HG02798 (cell line): ENCODE results near the gene CPLANE1.
"Not testable (repeated sequence)": the region's sequence is repeated elsewhere in the genome, so short reads cannot be mapped to it uniquely, and the experiment has no call there.

ENCODE experiments used
- ATAC-seq: cut with Tn5 transposase; IDR thresholded peaks from one replicate; pipeline ENCODE4 v1.9.1; 2021; ENCODE audit warnings: mild to moderate bottlenecking; ENCODE audit not compliant: unreplicated experiment, poor library complexity

The CPLANE1 gene

DNA sequence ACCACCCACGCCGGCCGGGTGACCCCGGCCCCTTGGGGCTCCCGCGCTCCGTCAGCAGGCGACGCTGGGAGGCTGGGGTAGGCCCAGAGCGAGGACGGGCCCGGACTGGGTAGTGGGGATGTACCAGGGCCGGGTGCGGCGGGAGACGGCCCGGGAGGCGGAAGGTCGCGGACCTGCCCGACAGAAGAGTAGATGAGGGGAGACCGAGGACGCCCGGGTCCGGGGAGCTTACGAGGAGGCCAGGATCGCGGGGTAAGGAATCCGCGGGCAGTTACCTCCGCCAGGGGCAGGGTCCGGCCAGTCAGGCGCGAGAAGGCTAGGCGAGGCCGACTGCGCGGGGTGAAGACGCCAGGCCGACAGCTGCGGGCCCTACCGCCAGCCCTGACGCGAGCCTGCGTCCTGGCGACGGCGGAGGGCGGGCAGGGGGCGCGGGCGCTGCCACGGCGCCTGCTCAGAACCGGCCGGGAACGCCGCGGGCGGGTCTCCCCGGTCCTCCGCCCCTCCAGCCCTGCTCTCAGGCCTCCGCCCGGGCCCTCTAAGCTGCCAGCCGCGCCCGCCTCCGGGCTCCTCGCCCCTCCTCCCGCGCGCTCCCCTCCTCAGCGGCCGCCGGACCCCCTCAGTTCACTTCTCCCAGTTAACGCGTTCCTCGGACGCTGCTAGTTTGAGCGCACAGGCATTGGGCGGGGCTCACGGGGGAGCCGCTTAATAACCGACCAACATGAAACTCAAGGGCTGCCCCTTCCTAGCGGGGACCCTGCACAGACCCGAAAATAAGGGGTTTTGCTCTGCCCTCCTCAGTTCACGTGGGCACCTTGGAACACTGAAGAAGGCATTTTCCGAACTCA lies at the start of gene CPLANE1:
TSS of gene CPLANE1 (minus strand) at position 407 of the 845 bp plus-strand sequence. CDS start 1,678 bp downstream, outside the sequence.
- peak; percentile 89 for ATAC-seq

DNA sequence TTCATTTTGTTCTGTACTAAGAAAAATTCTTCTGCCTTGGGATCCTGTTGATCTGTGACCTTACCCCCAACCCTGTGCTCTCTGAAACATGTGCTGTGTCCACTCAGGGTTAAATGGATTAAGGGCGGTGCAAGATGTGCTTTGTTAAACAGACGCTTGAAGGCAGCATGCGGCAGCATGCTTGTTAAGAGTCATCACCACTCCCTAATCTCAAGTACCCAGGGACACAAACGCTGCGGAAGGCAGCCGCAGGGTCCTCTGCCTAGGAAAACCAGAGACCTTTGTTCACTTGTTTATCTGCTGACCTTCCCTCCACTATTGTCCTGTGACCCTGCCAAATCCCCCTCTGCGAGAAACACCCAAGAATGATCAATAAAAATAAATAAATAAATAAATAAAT lies 47.1 kb upstream of the CPLANE1 start:
- ATAC-seq, result not testable (repeated sequence)

DNA sequence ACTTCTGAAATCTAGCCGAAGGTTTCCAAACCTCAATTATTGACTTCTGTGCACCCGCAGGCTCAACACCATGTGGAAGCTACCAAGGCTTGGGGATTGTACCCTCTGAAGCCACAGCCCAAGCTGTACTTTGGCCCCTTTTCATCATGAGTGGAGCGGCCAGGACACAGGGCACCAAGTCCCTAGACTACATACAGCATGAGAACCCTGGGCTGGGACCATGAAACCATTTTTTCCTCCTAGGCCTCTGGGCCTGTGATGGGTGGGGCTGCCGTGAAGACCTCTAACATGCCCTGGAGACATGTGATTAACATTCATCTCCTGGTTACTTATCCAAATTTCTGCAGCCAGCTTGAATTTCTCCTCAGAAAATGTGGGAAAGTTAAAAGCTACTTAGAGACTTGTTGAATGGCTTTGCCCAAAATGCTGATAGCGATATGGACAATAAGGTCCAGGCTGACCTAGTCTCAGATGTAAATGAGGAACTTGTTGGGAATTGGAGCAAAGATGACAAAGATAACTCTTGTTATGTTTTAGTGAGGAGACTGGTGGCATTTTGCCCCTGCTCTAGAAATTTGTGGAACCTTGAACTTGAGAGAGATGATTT lies 34.1 kb upstream of the CPLANE1 start:
- no peak for ATAC-seq

DNA sequence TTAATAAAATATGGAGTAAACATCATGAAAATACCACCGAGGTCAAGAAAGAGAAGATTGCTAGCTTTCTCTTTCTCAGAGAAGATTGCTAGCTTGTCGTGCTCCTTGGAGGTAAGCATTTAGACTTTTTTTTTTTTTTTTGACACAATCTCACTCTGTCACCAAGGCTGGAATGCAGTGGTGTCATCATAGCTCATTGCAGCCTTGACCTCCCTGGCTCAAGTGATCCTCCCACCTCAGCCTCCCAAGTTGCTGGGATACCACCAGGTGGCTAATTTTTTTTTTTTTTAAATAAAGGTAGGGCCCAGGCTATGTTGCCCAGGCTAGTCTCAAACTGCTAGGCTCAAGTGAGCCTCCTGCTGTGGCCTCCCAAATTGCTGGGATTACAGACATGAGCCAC lies 26.3 kb upstream of the CPLANE1 start:
- no peak for ATAC-seq

DNA sequence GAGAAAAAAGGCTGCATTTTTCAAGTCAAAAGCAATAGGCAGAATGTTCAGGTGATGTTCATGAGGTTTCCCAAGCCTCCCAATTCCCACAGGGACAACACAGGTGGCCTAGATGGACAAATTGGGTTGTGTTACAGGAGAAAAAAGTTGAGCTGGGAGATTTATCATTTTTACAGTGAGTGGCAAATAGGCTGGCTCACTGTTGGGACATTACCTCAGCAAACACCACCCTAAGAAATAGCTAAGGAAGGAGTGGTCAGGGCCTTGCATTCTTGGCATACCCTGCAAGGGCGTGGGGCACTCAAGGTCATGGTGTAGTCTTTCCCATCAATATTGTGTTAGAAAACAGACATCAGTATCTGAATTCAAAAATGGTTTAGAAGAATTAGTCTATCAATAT lies 23.3 kb upstream of the CPLANE1 start:
- no peak for ATAC-seq

DNA sequence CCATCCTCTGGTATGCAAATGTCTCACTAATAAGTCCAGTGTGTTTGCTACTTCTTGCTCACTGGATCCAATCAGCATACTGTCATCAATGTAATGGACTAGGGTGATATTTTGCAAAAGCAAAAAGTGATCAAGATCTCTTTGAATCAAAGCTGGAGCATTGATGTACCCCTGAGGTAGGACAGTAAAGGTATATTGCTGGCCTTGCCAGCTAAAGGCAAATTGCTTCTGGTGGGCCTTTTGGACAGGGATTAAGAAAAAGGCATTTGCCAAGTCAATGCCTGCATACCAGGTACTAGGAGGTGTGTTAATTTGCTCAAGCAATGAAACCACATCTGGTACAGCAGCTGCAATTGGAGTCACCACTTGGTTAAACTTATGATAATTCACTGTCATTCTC lies 18.9 kb upstream of the CPLANE1 start:
- ATAC-seq, result not testable (repeated sequence)

DNA sequence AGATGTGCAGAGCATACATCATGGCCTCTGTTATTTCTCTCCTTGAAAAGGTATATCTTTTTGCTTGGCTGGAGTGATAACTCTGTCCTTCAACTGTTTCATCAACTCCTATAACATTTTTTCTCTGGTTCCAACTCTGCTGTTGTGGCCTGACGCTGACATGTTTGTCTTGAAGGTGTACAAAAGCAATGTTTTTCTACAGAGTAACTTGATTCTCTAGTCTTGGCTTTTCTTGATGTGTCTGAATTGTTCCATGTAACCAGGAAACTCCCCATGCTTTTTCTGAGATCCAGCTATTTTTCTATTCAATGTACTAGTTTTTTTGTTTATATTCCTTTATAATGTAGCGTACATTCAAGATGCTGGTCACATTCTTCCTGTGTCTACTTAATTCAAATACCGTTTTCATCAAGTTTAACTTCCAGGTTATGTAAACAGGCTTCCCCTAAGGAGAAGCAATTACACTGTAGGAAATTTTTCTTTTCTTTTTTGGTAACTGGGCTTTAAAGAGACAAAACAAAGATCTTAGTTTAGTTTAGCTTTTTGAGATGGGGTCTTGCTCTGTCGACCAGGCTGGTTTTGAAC lies 6.7 kb upstream of the CPLANE1 start:
- no peak for ATAC-seq

DNA sequence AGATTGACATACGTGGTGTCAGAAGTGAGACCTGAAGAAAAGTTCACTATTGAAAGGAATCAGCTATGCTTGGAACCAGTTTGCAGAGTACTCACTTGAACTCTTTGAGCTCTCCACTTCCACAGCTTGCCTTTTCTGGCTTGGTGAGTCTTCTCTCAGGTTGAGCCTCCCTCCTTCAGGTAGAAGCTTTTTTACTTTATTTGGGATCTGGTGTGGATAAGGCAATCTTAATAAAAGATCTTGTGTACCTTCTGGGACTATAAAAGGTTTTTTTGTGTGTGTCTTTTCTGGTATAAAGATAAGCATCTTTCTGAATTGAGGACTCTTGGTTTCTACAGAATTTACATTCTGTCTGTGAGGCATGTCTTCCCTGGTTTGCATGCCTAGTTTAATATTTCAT lies 5.4 kb upstream of the CPLANE1 start:
- no peak for ATAC-seq

DNA sequence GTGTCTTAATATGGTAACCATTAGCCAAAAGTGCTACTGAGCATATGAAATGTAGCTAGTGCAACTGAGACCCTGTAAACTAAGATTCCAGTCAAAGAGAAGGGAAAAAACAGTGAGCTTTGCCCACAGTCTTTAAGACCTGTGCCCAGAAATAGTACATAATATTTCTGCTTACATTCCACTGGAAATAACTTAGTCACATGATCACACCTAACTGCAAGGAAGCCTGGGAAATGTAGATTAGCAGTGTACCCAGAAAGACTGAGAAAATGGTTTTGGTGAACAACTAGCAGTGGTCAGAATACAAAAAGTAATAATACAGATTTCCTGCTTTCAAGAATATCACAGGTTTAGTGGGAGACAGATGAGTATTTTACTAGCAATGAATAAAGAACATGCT lies 2.5 kb upstream of the CPLANE1 start:
- ATAC-seq, result no peak

DNA sequence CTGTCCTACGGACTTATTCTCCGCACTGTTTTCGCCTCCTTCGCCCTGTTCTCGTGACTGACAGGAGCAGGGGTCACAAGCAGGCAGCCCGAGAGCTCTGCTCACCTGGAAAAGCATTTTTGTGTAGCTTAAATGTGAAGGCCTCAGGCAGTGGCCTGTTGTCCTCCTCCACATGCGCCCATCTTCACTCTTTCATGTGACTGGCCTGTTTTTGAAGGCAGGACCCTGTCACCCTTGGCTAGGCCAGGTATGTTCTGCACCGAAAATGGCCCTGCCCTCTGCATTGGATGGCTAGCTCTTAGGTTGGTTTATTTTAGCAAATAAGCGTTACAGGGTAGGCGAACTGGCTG lies 614 bp upstream of the CPLANE1 start:
- no peak for ATAC-seq

DNA sequence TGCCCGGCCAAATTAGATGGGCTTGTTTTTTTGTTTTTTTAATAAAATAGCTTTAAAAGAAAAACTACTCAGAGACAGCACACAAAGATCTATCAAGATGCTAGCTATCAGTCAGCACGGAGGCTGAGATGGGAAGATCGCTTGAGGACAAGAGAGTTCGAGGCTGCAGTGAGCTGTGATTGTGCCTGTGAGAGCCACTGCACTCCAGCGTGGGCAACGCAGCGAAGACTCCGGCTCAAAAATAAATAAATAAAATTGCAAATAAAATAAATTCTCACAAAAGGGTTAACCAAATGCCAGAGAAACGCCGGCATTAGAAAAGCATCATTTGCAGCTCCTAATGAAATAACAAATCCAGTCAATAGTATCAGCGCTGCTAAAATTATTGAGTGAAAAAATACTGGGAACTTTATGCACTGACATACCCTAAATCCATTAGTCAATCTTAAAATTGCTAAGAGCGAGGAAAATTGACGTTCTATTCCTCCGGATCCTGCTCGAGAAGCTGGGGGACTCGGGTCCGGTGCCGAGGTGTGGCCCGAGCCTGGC lies 681 bp downstream of the CPLANE1 start:
- ATAC-seq, result no peak

DNA sequence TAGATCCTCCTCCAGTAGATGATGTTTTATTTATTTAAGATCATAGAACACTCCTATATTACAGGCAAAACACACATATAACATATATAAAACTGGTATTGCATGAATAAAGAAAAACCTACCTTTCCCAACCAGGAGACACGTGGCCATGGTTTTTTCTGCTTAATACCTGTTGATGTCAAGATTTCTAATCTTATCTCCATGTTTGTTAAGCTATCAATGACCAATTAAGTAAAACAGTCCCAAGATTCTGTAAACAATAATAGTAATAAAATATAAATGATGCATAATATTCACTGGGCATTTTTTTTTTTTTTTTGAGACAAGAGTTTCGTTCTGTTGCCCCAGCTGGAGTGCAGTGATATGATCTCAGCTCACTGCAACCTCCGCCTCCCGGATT lies 1.7 kb downstream of the CPLANE1 start:
- ATAC-seq, result no peak

DNA sequence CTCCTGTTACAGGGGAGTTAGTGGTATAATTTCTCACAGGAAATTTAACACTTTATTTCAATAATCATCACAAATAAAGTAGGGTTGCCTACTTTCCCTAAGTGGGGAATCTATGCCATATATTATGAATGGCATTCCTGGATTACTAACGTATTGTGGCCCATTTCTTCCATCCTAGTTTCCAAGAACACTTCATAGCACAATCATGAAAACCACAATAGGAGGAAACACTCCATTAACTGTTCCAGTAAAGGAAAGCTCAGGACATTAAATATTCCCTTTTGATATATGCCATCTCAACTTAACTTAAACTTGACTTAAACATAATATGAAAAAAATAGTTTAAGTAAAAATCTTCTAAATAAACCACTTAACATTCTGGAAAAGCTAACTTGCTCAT lies 2.1 kb downstream of the CPLANE1 start:
- ATAC-seq, result no peak

DNA sequence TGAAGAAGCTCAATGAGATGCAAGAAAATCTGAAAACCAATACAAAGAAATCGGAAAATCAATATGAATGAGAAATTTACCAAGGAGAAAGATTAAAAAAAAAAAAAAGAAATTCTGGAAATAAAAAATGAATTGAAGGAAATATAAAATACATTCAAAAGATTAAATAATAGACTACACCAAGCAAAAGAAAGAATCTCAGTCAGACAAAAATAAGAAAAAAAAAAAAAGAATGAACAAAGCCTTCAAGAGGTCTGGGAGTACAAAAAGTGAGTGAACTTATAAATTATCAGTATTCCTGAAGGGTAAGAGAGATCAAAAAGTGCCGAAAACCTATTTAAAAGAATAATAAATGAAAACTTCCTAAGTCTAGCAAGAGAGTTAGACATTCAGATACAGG lies 14.9 kb downstream of the CPLANE1 start:
- no peak for ATAC-seq

DNA sequence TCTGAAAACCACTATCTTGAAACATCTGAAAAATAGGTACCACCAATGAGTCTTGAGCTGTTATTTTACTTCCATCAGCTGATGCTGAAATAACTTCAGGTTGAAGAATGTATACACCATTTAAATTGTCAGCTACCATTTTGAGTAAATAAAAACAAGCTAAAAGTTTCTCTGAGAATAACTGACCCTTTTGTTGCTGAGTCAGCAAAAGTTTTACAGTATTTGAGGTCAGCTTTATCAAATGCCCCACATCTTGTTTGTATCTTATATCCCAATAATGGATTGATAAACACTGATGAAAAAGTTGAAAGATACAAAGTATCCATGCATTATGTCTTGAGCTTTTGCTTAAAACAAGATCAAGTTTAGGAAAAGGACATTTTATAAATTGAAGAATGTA lies 22.8 kb downstream of the CPLANE1 start:
- ATAC-seq, result no peak

DNA sequence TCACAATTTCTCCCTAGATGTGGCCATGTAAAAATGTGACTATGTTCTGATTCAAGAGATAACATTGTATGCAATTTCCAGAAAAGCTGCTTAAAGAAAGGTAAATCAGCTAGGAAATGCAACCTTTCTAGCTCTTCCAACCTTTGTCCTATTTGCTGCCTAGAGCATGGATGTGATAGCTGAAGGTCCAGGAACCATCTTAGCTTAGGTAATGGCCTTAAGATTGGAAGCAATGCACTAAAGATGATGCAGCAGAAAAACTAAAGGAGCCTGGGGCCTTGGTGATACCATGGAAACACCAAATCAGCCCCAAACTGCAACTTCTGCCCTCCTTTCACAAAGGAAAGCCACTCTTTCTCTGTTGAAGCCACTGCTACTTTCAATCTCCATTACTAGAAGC lies 27.0 kb downstream of the CPLANE1 start:
- ATAC-seq, result no peak

DNA sequence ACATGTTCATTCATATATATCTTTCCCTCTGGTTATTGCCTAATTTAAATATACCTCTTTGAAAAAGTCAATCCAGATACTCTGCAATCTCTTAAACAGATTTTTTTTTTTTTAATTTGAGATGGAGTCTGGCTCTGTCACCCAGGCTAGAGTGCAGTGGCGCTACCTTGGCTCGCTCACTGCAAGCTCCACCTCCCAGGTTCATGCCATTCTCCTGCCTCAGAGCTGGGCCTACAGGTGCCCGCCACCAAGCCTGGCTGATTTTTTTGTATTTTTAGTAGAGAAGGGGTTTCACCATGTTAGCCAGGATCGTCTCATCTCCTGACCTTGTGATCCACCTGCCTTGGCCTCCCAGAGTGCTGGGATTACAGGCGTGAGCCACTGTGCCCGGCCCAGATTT lies 28.8 kb downstream of the CPLANE1 start:
- ATAC-seq, result not testable (repeated sequence)

DNA sequence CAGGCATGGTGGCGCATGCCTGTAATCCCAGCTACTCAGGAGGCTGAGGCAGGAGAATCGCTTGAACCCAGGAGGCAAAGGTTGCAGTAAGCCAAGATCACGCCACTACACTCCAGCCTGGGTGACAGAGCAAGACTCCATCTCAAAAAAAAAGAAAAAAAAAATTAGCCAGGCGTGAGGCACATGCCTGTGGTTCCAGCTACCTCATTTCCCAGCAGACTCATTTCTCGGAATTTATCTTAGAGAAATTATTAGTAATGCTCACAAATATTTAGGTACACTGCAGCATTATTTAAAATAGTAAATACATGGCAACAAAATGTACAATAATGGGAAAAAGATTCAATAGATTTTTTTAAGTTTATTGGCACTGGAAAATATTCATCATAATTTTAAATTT lies 29.8 kb downstream of the CPLANE1 start:
- not testable (repeated sequence) for ATAC-seq

DNA sequence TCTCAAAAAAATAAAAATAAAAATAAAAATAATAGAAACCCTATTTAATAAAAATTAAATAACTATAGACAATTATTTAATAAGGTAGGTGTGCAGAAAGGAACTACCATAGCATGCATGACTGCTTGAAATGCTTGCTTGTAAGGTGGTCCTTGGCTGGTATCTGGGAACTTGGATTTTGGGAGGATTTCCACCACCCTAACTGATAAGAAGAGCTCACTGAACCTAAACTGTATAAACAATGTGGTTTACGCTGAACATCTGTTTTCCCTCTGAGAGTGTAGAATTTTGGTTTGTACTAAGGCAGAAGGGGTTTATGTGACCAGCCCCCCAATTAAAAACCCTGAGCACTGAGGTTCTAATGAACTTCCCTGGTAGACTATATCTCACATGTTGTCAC lies 31.2 kb downstream of the CPLANE1 start:
- ATAC-seq, result no peak

DNA sequence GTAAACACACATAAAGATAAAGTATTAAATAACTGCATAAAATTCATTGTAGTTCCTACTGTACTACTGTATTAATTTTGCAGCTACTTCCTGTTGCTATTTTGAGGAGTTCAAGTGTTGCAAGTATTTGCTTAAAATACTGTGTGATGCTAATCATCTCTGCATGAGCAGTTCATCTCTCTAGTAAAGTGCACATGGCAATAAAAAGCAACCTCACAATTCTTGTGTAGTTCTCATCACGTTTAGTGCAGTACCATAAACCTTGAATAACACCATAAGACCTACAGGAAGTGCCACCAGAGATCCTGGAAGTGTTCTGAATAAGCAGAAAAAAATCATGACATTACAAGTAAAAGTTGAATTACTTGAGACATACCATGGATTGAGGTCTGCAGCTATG lies 34.6 kb downstream of the CPLANE1 start:
- no peak for ATAC-seq

DNA sequence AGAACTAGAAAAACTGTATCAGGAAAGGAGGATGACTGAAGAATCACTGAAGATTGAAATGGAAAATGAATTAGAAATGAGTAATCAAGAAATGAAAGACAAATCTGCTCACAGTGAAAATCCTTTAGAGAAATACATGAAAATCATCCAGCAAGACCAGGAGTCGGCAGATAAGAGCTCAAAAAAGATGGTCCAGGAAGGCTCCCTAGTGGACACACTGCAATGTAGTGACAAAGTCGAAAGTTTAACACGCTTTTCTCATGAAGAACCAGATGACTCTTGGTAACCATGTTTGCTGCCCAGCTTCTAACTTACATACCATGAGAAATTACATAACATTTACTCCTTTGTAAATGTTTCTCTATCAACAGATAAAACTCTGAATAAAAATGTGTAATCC lies 37.1 kb downstream of the CPLANE1 start:
- no peak for ATAC-seq
